ENCODE results near the gene GCNA. TPM values are rescaled to one million over a fixed set of nuclear protein-coding genes. Genes with fewer than 3 reads are reported as not detected.

The GCNA gene
- total and polyA plus RNA-seq, 11 donors: 0.56 to 2.0 (median 1.1) TPM

GRCh38 chrX:71537743-71538142 is 40.5 kb upstream of the GCNA start:
- Histone ChIP-seq H3K36me3 (peaks cover 0 to 23% (median 6%) of the 10 kb centered on the region in 9 donors), H3K4me3 (peak overlapping the region in 1 of 12 donors; percentile 81), H3K27ac (no peak overlapping the region), H3K9me3 (peaks cover 0 to 5% (median 0%) of the 10 kb centered on the region in 12 donors), H3K4me1 (peaks cover 0 to 71% (median 40%) of the 10 kb centered on the region in 12 donors), H3K27me3 (no peaks in the 10 kb centered on the region)
- no peak for TF ChIP-seq CTCF (IDR thresholded peaks at IDR 0.05)
- no peak for TF ChIP-seq POLR2A (IDR thresholded peaks at IDR 0.05)
- intact Hi-C loops (cut with DNase I): no loop called here
- ATAC-seq (no peak), DNase-seq (no peak)
- 64 to 77% (median 72%) methylated on average over 9 of the region's 9 CpGs for WGBS, 4 donors

- H3K27ac ChIP-seq: peak overlapping the region in 5 of 12 donors; percentile 15 to 66 (median 20)
- H3K4me3 ChIP-seq: peak overlapping the region in 2 of 12 donors; percentile 13 to 21
- H3K27me3 ChIP-seq: no peaks in the 10 kb centered on the region
- WGBS, 4 donors: 44 to 54% (median 53%) methylated on average over 3 of the region's 3 CpGs
- TF ChIP-seq POLR2A (IDR thresholded peaks at IDR 0.05) (no peak), CTCF (IDR thresholded peaks at IDR 0.05) (no peak)
- H3K9me3 ChIP-seq: no peaks in the 10 kb centered on the region
- H3K36me3 ChIP-seq: peaks cover 0 to 40% (median 24%) of the 10 kb centered on the region in 9 donors
- peaks cover 0 to 90% (median 44%) of the 10 kb centered on the region in 12 donors for H3K4me1 ChIP-seq
- DNase-seq: no peak
- ATAC-seq: no peak
- intact Hi-C loops (cut with DNase I): no loop called here
Observed at GRCh38 chrX:71540801-71541200, 37.4 kb upstream of the GCNA start.

- Histone ChIP-seq H3K9me3 (no peaks in the 10 kb centered on the region), H3K27ac (peak overlapping the region in 7 of 12 donors; percentile 4 to 66 (median 20)), H3K4me1 (peaks cover 0 to 84% (median 39%) of the 10 kb centered on the region in 12 donors), H3K27me3 (no peaks in the 10 kb centered on the region), H3K4me3 (peak overlapping the region in 3 of 12 donors; percentile 0 to 21 (median 13)), H3K36me3 (peaks cover 0 to 46% (median 30%) of the 10 kb centered on the region in 9 donors)
- peak in 1 of 4 donors; percentile 28 for ATAC-seq
- no peak for DNase-seq
- TF ChIP-seq POLR2A (IDR thresholded peaks at IDR 0.05) (no peak), CTCF (IDR thresholded peaks at IDR 0.05) (no peak)
- intact Hi-C loops (cut with DNase I): no loop called here
- WGBS, 4 donors: 30 to 53% (median 40%) methylated on average over 8 of the region's 8 CpGs
Observed at GRCh38 chrX:71541210-71542022, 36.8 kb upstream of the GCNA start.

- ATAC-seq: no peak
Observed at GRCh38 chrX:71542411-71542810, 35.8 kb upstream of the GCNA start.

More at GRCh38 chrX:71542411-71542810, 35.8 kb upstream of the GCNA start:
- intact Hi-C loops (cut with DNase I): no loop called here
- Histone ChIP-seq H3K4me1 (peaks cover 0 to 76% (median 37%) of the 10 kb centered on the region in 12 donors), H3K27ac (peak overlapping the region in 6 of 12 donors; percentile 7 to 65 (median 52)), H3K36me3 (peaks cover 0 to 56% (median 40%) of the 10 kb centered on the region in 9 donors), H3K4me3 (no peak overlapping the region), H3K27me3 (peaks cover 0 to 5% (median 0%) of the 10 kb centered on the region in 9 donors), H3K9me3 (no peaks in the 10 kb centered on the region)
- no peak for DNase-seq
- TF ChIP-seq CTCF (IDR thresholded peaks at IDR 0.05): no peak
- TF ChIP-seq POLR2A (IDR thresholded peaks at IDR 0.05): no peak
- WGBS, 4 donors: 43 to 74% (median 66%) methylated on average over 1 of the region's 1 CpG

Data from heart left ventricle (tissue), 16 donors.